Neutrophil (primary cell): ENCODE results near the gene SDF4.

Source experiments
- H3K27ac ChIP-seq: fragments of 200-600 bp; sonication (generic); 2 replicates; pipeline ENCODE4 v1.5.1; 2016; ENCODE audit warnings: mild to moderate bottlenecking, moderate library complexity
- H3K27me3 ChIP-seq: fragments of 200-600 bp; sonication (generic); 2 replicates; pipeline ENCODE4 v1.6.0; 2016; ENCODE audit warnings: mild to moderate bottlenecking
- H3K36me3 ChIP-seq: fragments of 200-600 bp; sonication (generic); 2 replicates; pipeline ENCODE4 v1.5.1; 2017
- H3K4me1 ChIP-seq, 2 experiments: fragments of 200-600 bp in 1 of 2; sonication (generic) in 1 of 2; 1 replicate in 1 of 2; 2 replicates in 1 of 2; pipeline versions ENCODE4 v1.5.1 to v1.6.1; 2013 to 2016; ENCODE audit warnings: low read depth in 1 of 2, low read length in 1 of 2, mild to moderate bottlenecking in 1 of 2, moderate library complexity in 1 of 2; ENCODE audit not compliant: control insufficient read depth in 1 of 2, insufficient read depth in 1 of 2
- H3K4me3 ChIP-seq, 2 experiments: fragments of 200-600 bp in 1 of 2; sonication (generic) in 1 of 2; 1 replicate in 1 of 2; 2 replicates in 1 of 2; pipeline ENCODE4 v1.5.1; 2013 to 2016; ENCODE audit warnings: low read depth in 1 of 2, low read length in 1 of 2, mild to moderate bottlenecking in 1 of 2, moderate library complexity in 1 of 2
- H3K9me3 ChIP-seq: fragments of 200-600 bp; sonication (generic); 2 replicates; pipeline ENCODE4 v1.5.1; 2016
- CTCF ChIP-seq: fragments of 200-600 bp; sonication (generic); IDR thresholded peaks from 2 replicates; pipeline ENCODE4 v1.5.1; 2016; ENCODE audit warnings: antibody characterized with exemption

Gene SDF4

GRCh38 chr1:1189111-1189510 lies 42.7 kb downstream of the SDF4 start:
- Histone ChIP-seq H3K4me3 (no peak overlapping the region), H3K9me3 (no peaks in the 10 kb centered on the region), H3K27me3 (peaks cover 12% of the 10 kb centered on the region), H3K27ac (no peak overlapping the region), H3K36me3 (no peaks in the 10 kb centered on the region), H3K4me1 (peaks cover 7 to 8% of the 10 kb centered on the region in 2 experiments)
- no peak for TF ChIP-seq CTCF

- H3K36me3 ChIP-seq, result no peaks in the 10 kb centered on the region
- no peak overlapping the region for H3K4me3 ChIP-seq
- TF ChIP-seq CTCF, result no peak
- no peak overlapping the region for H3K27ac ChIP-seq
- H3K27me3 ChIP-seq, result peaks cover 15% of the 10 kb centered on the region
- H3K4me1 ChIP-seq, result peaks cover 7 to 8% of the 10 kb centered on the region in 2 experiments
- no peaks in the 10 kb centered on the region for H3K9me3 ChIP-seq
Observed at GRCh38 chr1:1187938-1188337, 43.9 kb downstream of the SDF4 start.

GRCh38 chr1:1185101-1185765 lies 46.6 kb downstream of the SDF4 start:
- no peak overlapping the region for H3K27ac ChIP-seq
- TF ChIP-seq CTCF, result no peak
- H3K4me3 ChIP-seq, result no peak overlapping the region
- H3K4me1 ChIP-seq, result peaks cover 7 to 8% of the 10 kb centered on the region in 2 experiments
- H3K36me3 ChIP-seq, result no peaks in the 10 kb centered on the region
- no peaks in the 10 kb centered on the region for H3K9me3 ChIP-seq
- H3K27me3 ChIP-seq, result peaks cover 28% of the 10 kb centered on the region

- Histone ChIP-seq H3K27me3 (peaks cover 28% of the 10 kb centered on the region), H3K36me3 (no peaks in the 10 kb centered on the region), H3K27ac (no peak overlapping the region), H3K4me1 (peaks cover 4% of the 10 kb centered on the region in 2 experiments), H3K4me3 (no peak overlapping the region), H3K9me3 (no peaks in the 10 kb centered on the region)
- TF ChIP-seq CTCF, result no peak
Observed at GRCh38 chr1:1183833-1184775, 47.7 kb downstream of the SDF4 start.

- Histone ChIP-seq H3K9me3 (no peaks in the 10 kb centered on the region), H3K27ac (no peak overlapping the region), H3K27me3 (peaks cover 28% of the 10 kb centered on the region), H3K4me1 (no peaks in the 10 kb centered on the region), H3K4me3 (no peak overlapping the region), H3K36me3 (no peaks in the 10 kb centered on the region)
- TF ChIP-seq CTCF, result no peak
Observed at GRCh38 chr1:1183221-1183747, 48.5 kb downstream of the SDF4 start.
